Measurements from ENCODE around the gene STON2. TPM values are rescaled to one million over a fixed set of nuclear protein-coding genes. Genes with fewer than 3 reads are reported as not detected.

The STON2 gene
- total and polyA plus RNA-seq, 2 of the 8 experiments (the other 6 are each of a cell fraction or from before 2014, with no cell fraction given) = 8.9 to 50.0 TPM

DNA sequence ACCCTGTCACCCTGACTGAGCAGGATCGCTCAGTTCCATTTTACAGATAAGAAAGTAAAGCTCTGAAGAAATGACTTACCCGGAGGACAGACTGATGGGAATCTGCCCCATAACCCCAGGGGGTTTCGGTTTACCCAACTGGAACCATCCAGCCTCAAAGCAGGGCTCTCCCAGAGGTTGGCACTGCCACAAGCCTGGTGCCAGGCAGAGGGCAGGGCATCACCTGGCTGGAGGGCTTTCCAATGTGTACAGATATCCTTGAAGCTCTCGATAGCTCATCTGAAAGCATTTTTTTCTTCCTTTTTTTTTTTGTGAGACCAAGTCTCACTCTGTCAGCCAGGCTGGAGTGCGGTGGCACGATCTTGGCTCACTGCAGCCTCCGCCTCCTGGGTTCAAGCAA, 33.2 kb downstream of the STON2 start:
- Histone ChIP-seq H2BK20ac (ENCODE audit: low read length) (no peak overlapping the region), H2BK15ac (ENCODE audit: low read length) (no peak overlapping the region), H3K14ac (ENCODE audit: insufficient read length) (no peak overlapping the region), H2AFZ (ENCODE audit: low read length) (no peak overlapping the region), H3K18ac (ENCODE audit: extremely low read depth, low read length) (no peak overlapping the region), H2BK5ac (ENCODE audit: low read depth, low read length) (no peak overlapping the region), H3K79me1 (ENCODE audit: low read depth, low read length) (peaks cover 5% of the 10 kb centered on the region; the same call in 1 of the 2 replicates), H3K23me2 (ENCODE audit: low read depth, low read length) (no peaks in the 10 kb centered on the region), H2BK12ac (ENCODE audit: low read depth, low read length) (no peak overlapping the region), H4K20me1 (replicated peaks in 1 of 2; ENCODE audit: control insufficient read depth in 1 of 2, insufficient read depth in 2 of 2, low read length in 2 of 2) (no peaks in the 10 kb centered on the region), H3K79me2 (ENCODE audit: control insufficient read depth in 1 of 2, insufficient read depth in 2 of 2, low read length in 2 of 2) (0 out of 4 replicates have a peak, but pooled peaks cover 0 to 4% of the 10 kb centered on the region in 2 experiments), H3K27ac (ENCODE audit: low read depth, low read length) (no peak overlapping the region), H4K5ac (ENCODE audit: insufficient read length, low read depth, low read length) (no peak overlapping the region), H3K4me2 (ENCODE audit: insufficient read depth in 1 of 2, low read depth in 2 of 2, low read length in 2 of 2) (no peak overlapping the region), H3K4me3 (ENCODE audit: extremely low read depth in 1 of 4, insufficient read depth in 2 of 4, low read depth in 3 of 4, low read length in 4 of 4) (no peak overlapping the region), H4K91ac (replicated peaks; ENCODE audit: insufficient read length, low read length) (no peak overlapping the region), H3K4ac (replicated peaks; ENCODE audit: insufficient read length, low read depth, low read length) (no peak overlapping the region), H3K9ac (replicated peaks in 1 of 4; ENCODE audit: extremely low read depth in 1 of 4, low read depth in 3 of 4, low read length in 3 of 4) (no peak overlapping the region), H3K56ac (replicated peaks; ENCODE audit: insufficient read length, low read depth, low read length) (no peak overlapping the region), H2AK5ac (ENCODE audit: low read depth, low read length) (no peak overlapping the region), H3K23ac (ENCODE audit: insufficient read length) (no peak overlapping the region), H3K9me3 (ENCODE audit: insufficient read depth in 2 of 2, low read depth in 1 of 2, low read length in 1 of 2) (no peaks in the 10 kb centered on the region), H3K4me1 (replicated peaks in 1 of 4; ENCODE audit: control insufficient read depth in 3 of 4, insufficient read depth in 4 of 4, low read length in 3 of 4) (peaks cover 7 to 14% (median 10%) of the 10 kb centered on the region in 4 experiments; a peak in 6 of 7 replicates), H3K27me3 (replicated peaks in 1 of 4; ENCODE audit: control insufficient read depth in 3 of 4, extremely low read depth in 1 of 4, insufficient read depth in 3 of 4, low read length in 3 of 4) (no peaks in the 10 kb centered on the region), H2BK120ac (replicated peaks; ENCODE audit: low read depth, low read length) (no peak overlapping the region), H3K36me3 (ENCODE audit: control insufficient read depth in 2 of 4, insufficient read depth in 4 of 4, low read length in 3 of 4) (peaks cover 0 to 2% (median 0%) of the 10 kb centered on the region in 4 experiments; a peak in 2 of 8 replicates), H4K8ac (ENCODE audit: extremely low read depth, insufficient read depth, low read length) (no peak overlapping the region)
- 89% methylated on average over 7 of the region's 7 CpGs; no CpG with 5 or more reads in 1 of the 2 experiments for whole genome bisulfite sequencing, 2 experiments (ENCODE audit: extremely low coverage in 1 of 2, insufficient coverage in 1 of 2, insufficient read length in 1 of 2, insufficient replicate concordance in 2 of 2, low coverage in 1 of 2, low lambda C conversion rate in 2 of 2, missing lambda C conversion rate in 1 of 2)
- ChIA-PET POLR2A (ENCODE audit: partially characterized antibody) (interaction anchor here (0.6 kb wide), 1 partner anchor 130 kb away, joined by 3 read pairs; no protein-coding TSS in a partner anchor), CTCF (ENCODE audit: partially characterized antibody) (interaction anchor here (1.2 to 3.0 kb wide), 3 partner anchors 13 to 97 kb away, joined by 4 to 7 read pairs (median 6); no protein-coding TSS in a partner anchor)
- no peak for DNase-seq (ENCODE audit: low read depth in 1 of 2, low spot score in 2 of 2)
- FAIRE-seq = no peak
- TF ChIP-seq CHD1 (IDR thresholded peaks at IDR 0.05; ENCODE audit: low read depth, low read length) = no peak
- TF ChIP-seq SIN3A (conservative IDR thresholded peaks at IDR 0.05 in 1 of 2, IDR thresholded peaks at IDR 0.05 in 1 of 2; ENCODE audit: low read depth in 1 of 2, low read length in 2 of 2) = no peak
- TF ChIP-seq CEBPB (IDR thresholded peaks at IDR 0.05; ENCODE audit: low read depth, low read length) = no peak
- no peak for TF ChIP-seq KDM1A (IDR thresholded peaks at IDR 0.05; ENCODE audit: borderline replicate concordance, low read length)
- no peak for TF ChIP-seq BACH1 (IDR thresholded peaks at IDR 0.05; ENCODE audit: low read length)
- TF ChIP-seq, protein P1, sequence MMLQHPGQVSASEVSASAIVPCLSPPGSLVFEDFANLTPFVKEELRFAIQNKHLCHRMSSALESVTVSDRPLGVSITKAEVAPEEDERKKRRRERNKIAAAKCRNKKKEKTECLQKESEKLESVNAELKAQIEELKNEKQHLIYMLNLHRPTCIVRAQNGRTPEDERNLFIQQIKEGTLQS (IDR thresholded peaks at IDR 0.05; ENCODE audit: insufficient read depth, low read depth, low read length) = no peak
- TF ChIP-seq SP1 (IDR thresholded peaks at IDR 0.05; ENCODE audit: low read depth, low read length) = no peak
- no peak for TF ChIP-seq POLR2AphosphoS5 (IDR thresholded peaks at IDR 0.05; ENCODE audit: low read depth, low read length)
- no peak for TF ChIP-seq RFX5 (IDR thresholded peaks at IDR 0.05; ENCODE audit: borderline replicate concordance, low read depth, low read length)
- TF ChIP-seq CHD2 (IDR thresholded peaks at IDR 0.05; ENCODE audit: low read length) = no peak
- no peak for TF ChIP-seq KDM5A (IDR thresholded peaks at IDR 0.05; ENCODE audit: low read length)
- TF ChIP-seq TAF7 (optimal IDR thresholded peaks at IDR 0.05; ENCODE audit: borderline replicate concordance, low read depth, low read length) = no peak

Data from H1 (cell line).